ENCODE measurements around the gene TMEM63B.
A peak's percentile ranks its signal among the peaks of the same experiment; 100 is the strongest.
"Not testable (repeated sequence)": the region's sequence is repeated elsewhere in the genome, so short reads cannot be mapped to it uniquely, and the experiment has no call there.

TMEM63B gene

GRCh38 chr6:44176130-44176761 is 48.9 kb downstream of the TMEM63B start:
- no peak for DNase-seq

- peak; percentile 30 for DNase-seq
Observed at GRCh38 chr6:44176762-44177509, 49.6 kb downstream of the TMEM63B start.

- DNase-seq, result no peak
Observed at GRCh38 chr6:44177691-44178423, 50.5 kb downstream of the TMEM63B start.

- no peak for DNase-seq
Observed at GRCh38 chr6:44178424-44179071, 51.2 kb downstream of the TMEM63B start.

- no peak for DNase-seq
Observed at GRCh38 chr6:44179072-44179536, 51.8 kb downstream of the TMEM63B start.

GRCh38 chr6:44179648-44180047 is 52.3 kb downstream of the TMEM63B start:
- DNase-seq, result no peak

- no peak for DNase-seq
Observed at GRCh38 chr6:44180406-44180805, 53.1 kb downstream of the TMEM63B start.

- DNase-seq, result no peak
Observed at GRCh38 chr6:44180886-44181285, 53.5 kb downstream of the TMEM63B start.

GRCh38 chr6:44181784-44182183 is 54.4 kb downstream of the TMEM63B start:
- not testable (repeated sequence) for DNase-seq

GRCh38 chr6:44182911-44183390 is 55.6 kb downstream of the TMEM63B start:
- DNase-seq, result no peak

- DNase-seq, result no peak
Observed at GRCh38 chr6:44183783-44184182, 56.4 kb downstream of the TMEM63B start.

- DNase-seq, result not testable (repeated sequence)
Observed at GRCh38 chr6:44185356-44185755, 58.0 kb downstream of the TMEM63B start.

GRCh38 chr6:44185953-44186634 is 58.7 kb downstream of the TMEM63B start:
- DNase-seq, result no peak

- DNase-seq, result no peak
Observed at GRCh38 chr6:44186635-44187025, 59.3 kb downstream of the TMEM63B start.

GRCh38 chr6:44188819-44189218 is 61.5 kb downstream of the TMEM63B start:
- DNase-seq, result no peak

- DNase-seq, result no peak
Observed at GRCh38 chr6:44189257-44189656, 61.9 kb downstream of the TMEM63B start.

- DNase-seq, result no peak
Observed at GRCh38 chr6:44190715-44191114, 63.4 kb downstream of the TMEM63B start.

GRCh38 chr6:44192428-44193041 is 65.2 kb downstream of the TMEM63B start:
- no peak for DNase-seq

GRCh38 chr6:44193307-44193910 is 66.1 kb downstream of the TMEM63B start:
- no peak for DNase-seq

- DNase-seq, result no peak
Observed at GRCh38 chr6:44194326-44194725, 67.0 kb downstream of the TMEM63B start.

GRCh38 chr6:44196351-44196750 is 69.0 kb downstream of the TMEM63B start:
- not testable (repeated sequence) for DNase-seq

GRCh38 chr6:44198684-44199083 is 71.3 kb downstream of the TMEM63B start:
- no peak for DNase-seq
